H1 (cell line): ENCODE data around the gene MREG.

Source experiments
- ASH2L ChIP-seq: fragments of 200-600, 300-600 bp; sonication (generic); IDR thresholded peaks from one replicate; pipeline ENCODE4 v1.7.1; 2017; ENCODE audit warnings: low read length
- JUND ChIP-seq: IDR thresholded peaks from 2 replicates; pipeline ENCODE4 v1.6.1; 2011; ENCODE audit warnings: mild to moderate bottlenecking, improper control_type of control experiment, low read length
- POLR2A ChIP-seq, 2 experiments: IDR thresholded peaks; 1 replicate in 1 of 2; 2 replicates in 1 of 2; pipeline ENCODE4 v1.6.1; 2011; ENCODE audit warnings: low read depth in 2 of 2, low read length in 2 of 2, mild to moderate bottlenecking in 2 of 2; ENCODE audit errors: control extremely low read depth in 1 of 2
- SIRT6 ChIP-seq: IDR thresholded peaks from one replicate; pipeline ENCODE4 v1.7.1; 2012; ENCODE audit warnings: low read length, inconsistent platforms

DNA sequence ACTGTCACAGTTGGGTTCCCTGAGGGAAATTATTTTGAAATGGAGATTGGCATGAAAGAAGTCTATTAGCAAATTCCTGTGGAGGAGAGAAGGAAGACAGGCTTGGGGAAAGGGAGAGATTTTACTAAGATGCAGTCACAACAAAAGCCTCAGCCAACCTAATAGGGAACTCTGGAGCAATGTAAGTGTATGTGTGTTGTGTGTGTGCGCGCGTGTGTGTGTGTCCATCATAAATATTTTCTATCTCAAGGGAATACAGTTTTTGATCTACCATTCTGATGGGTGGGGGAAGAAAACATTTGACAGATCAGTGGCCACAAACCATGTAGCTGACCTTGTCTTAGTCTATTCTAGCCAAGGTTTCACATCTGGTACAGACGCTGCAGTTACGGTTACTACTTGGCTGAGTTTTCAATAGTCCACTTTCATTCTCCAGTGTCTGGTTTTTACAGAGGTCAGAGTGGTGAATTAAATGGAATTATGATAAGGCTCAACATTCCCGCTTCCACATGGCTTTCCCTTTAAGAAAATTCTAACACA is 72.6 kb downstream of the MREG start:
- no peak for TF ChIP-seq SIRT6
- TF ChIP-seq ASH2L: no peak
- TF ChIP-seq JUND: no peak
- TF ChIP-seq POLR2A (IDR thresholded peaks at IDR 0.05; ENCODE audit: control extremely low read depth in 1 of 2, low read depth in 2 of 2, low read length in 2 of 2): 0 out of 3 replicates have a peak, but pooled peaks of 1 of the 2 experiments have one; percentile 26
